Left cardiac atrium (tissue), 4 donors: Measurements from ENCODE around the gene CHRFAM7A. TPM values are rescaled to one million over a fixed set of nuclear protein-coding genes. Genes with fewer than 3 reads are reported as not detected.
"Not testable (repeated sequence)": the region's sequence is repeated elsewhere in the genome, so short reads cannot be mapped to it uniquely, and the experiment has no call there.

Source experiments
- ATAC-seq, 2 donors: fragments of 200-7000 bp; cut with Tn5 transposase; one replicate each; pipeline ENCODE4 v1.9.1; 2020; ENCODE audit warnings: mild to moderate bottlenecking in 2 of 2, moderate library complexity in 2 of 2
- DNase-seq: peaks from one replicate; pipeline ENCODE4 v3.0.0-alpha.2; 2020
- intact Hi-C, 2 donors: fragments of 100-400 bp; cut with DNase I; formaldehyde crosslinking; loops; one replicate each; pipeline versions ENCODE4 v1.14.1 to v1.15.1; 2022 to 2023
- long read RNA-seq: library from polyadenylated mRNA; unstranded; transcript quantifications from one replicate; pipeline ENCODE4 v2.0.0, GENCODE V29; 2021
- total RNA-seq, 2 donors: library from RNA; stranded (reverse); fragmentation: NEBNext Ultra II Directional; extraction: Animal tissue kit (Norgen Biotek cat#: 25700); gene quantifications; one replicate each; pipeline ENCODE4 v1.2.1, GENCODE V29; 2021
- donor health status: DM: no; HTN: yes; CAD: no.
- donor health status: DM: no; HTN: yes; CAD: no; lungs with severe emphysema.
- donor health status: DM: yes; HTN: yes; CAD: no.
- donor health status: Dilated cardiomyopathy.

CHRFAM7A gene
- 1 to 10 TPM; 1.8 to 2.8 TPM for total RNA-seq
- long read RNA-seq, full-length matches to known transcripts: 4 of 6 reads
- long read RNA-seq, partial matches to known transcripts: 0 of 6 reads
- long read RNA-seq, other reads (novel, unspliced or antisense): 2 of 6 reads

DNA sequence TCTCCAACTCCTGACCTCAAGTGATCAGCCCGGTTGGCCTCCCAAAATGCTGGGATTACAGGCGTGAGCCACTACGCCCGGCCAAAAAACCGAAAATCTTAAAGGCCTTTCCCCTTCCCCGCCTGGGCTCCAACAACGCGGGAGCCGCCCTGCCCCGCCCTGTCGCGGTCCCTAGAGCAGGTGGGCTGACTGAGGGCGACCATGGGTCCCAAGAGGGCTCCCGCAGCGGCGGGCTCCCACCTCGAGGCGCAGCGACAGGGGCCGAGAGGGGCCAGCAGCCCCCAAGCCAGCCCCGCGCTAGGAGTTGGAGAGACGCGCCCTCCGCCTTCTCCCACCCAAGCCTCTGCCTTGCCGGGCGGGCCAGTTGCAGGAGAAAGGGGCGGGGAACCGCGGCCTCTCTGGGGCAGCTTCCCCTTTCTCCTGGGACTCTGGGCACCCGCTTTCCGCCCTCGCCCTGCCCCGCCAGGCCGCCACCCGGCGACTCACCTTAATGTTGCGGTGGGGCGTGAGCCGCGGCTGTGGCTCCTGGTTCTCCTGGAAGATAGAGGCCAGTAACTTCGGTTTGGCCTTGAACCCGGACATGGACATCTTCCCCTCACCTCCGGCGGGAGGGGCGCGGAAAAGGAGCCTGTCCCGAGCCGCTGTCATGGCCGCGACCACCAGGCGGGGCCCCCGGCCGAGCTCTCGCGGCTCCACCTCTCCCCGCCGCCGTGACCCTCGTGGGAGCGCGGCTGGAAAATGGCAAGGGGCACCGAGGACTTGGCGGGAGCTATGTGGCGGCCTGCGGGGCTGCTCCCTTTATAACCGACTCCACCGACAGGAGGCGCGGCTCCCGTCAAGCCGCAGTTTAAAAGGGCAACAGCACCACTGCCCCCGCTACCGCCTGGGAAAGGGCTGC is at the start of gene CHRFAM7A:
TSS of gene CHRFAM7A (minus strand) at position 775 of the 898 bp plus-strand sequence. CDS start 10,189 bp downstream, outside the sequence.
- ATAC-seq: peak; percentile 77 to 84
- DNase-seq, intact Hi-C loops: not testable (repeated sequence)

DNA sequence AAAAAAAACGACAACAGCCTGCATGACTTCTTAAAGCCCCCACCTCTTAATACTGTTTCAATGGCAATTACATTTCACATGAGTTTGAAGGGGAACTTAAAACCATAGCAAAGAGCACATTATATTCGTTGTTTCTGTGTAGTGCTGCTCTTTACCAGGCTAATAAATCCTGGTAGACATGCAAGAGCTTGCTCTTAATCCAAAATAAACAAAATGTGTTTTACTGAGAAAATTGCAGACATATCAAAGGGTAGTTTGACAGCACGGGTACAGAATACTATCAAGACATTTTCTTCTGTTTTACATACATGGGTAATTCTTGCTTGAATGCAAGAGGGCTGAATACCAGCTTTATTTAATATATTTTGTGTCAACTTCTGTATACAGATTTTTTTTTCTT is 45.0 kb upstream of the CHRFAM7A start:
- intact Hi-C loops, ATAC-seq, DNase-seq: not testable (repeated sequence)

DNA sequence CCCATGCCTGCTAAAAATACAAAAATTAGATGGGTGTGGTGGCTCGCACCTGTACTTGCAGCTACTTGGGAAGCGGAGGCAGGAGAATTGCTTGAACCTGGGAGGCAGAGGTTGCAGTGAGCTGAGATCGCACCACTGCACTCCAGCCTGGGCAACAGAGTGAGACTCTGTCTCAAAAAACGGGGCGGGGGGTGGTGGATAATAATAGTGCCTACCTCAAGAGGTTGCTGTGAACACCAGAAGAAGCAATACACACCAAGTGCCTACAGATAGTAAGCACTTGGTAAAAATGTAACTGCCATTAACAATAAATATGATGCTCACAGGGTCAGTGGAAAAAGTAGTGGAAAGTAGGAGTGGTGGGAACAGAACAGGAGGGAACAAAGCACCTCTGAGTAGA is 42.5 kb upstream of the CHRFAM7A start:
- intact Hi-C loops, ATAC-seq, DNase-seq: not testable (repeated sequence)

DNA sequence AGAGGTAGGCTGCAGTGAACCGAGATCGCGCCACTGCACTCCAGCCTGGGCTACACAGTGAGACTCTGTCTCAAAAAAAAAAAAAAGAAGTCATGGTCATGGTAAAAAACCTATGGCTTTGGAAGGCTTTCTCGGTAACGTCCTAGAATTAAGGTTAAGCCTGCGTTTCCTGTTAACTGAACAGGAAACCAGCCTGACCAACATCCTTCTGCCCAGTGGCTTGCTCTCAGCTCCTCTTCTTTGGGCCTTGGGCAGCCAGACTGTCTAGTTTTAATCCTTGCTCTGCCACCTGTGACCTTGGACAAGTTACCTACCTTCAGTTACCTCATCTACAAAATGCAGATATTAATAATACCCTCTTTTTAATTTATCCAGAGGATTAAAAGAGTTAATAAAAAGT is 27.4 kb upstream of the CHRFAM7A start:
- DNase-seq, intact Hi-C loops, ATAC-seq: not testable (repeated sequence)

DNA sequence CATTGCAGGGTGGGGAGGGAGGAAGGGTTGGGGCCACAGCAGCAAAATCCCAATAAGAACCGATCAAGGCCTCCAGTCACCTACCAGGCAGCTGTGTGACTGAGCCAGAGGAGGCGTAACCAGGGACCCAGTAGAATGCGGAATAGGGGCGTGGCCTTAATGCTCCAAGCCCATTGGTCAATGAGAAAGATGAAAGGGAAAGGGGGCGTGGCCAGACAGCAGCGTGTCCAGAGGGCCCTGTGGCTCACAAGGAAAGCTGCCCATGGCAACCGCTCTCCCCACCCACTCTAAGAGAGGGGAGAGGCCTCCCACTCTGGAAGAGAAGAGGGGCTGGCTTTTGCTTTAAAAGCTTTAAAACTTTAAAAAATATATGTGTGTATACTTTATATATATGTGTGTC is 20.8 kb upstream of the CHRFAM7A start, which contains the start of gene GOLGA8R:
TSS of gene GOLGA8R (minus strand) at position 101 of the 400 bp plus-strand sequence. CDS start at position 3, 98 bp downstream.
- DNase-seq, ATAC-seq, intact Hi-C loops: not testable (repeated sequence)

DNA sequence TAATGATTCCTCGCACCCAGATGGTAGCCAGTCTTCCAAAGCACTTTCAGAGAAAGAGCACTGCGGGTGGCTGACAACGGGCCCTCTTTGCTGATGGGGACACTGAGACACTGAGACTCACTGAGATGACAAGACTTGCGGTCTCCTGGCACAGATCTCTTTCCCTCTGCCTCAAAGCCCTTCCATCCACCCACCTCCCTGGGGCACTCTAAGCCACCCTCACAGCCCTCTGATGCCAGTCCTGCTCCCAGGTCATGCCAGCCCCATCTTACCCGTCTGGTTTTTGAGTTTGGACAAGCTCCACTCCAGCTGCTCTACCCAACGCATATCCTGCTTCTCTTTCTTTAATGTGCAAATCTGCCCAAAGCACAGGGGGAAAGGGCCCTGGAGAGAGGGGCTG is 14.3 kb upstream of the CHRFAM7A start:
- DNase-seq, ATAC-seq, intact Hi-C loops: not testable (repeated sequence)

DNA sequence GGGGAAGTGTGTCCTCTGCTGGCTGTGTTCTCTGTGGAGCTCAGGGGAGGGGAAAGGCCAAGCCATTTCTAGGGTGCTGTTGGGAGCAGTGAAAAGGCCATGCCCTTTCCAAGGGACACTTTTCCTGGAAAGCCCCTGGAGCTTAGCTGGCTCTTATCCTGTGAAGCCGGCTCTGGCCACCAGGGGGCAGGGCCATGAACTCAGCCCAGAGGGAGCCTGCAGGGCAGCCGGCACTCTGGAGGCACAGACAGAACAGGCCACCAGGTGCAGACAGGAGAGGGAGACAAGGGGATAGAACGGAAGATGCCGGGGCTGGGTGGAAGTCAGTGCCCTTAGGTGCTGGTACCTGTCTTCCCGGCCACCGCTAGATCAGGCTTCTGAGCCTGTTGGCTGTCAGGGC is 5.6 kb upstream of the CHRFAM7A start:
- ATAC-seq, DNase-seq, intact Hi-C loops: not testable (repeated sequence)

DNA sequence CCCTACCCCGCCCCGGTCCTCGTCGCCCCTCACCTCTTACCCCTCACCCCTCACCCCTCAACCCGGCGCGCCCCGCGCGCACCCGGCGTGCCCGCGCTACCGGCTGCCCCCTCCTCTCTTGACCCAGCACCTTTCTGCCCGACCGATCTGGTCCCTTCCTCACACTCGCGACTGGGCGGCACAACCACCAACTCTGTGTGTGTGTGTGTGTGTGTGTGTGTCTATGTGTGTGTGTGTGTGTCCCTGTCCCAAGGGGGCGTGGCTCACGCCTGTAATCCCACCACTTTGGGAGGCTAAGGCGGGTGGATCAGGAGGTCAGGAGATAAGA is 288 bp upstream of the CHRFAM7A start:
- intact Hi-C loops, DNase-seq: not testable (repeated sequence)
- peak; percentile 27 to 59 for ATAC-seq

DNA sequence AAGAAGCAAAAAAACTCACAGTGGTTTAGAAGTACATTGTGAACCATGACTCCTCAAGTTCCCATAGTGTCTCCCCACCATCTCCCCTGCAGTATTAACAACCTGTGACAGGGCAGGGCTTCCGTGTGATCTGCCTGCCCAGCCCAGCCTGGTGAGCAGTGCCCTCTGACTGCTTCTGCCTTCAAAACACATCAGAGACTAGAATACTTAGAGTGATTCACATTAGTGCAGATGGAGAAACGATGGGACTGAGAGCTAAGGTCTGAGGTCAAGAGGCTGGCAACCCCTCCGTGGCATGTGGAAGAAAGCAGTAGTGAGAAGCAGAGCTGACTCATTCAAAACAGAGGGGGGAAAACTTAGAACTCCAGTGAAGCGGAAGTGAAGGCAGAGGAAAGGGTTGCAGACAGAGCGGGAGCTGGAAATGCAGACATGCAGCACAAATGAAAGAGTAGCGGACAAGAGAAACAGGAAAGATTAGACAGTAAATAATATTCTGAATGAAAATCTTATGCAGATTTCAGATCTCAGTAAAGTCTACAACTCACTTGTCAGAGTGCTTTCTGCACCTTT is 6.9 kb downstream of the CHRFAM7A start:
- ATAC-seq: peak in 1 of 2 donors; percentile 58
- DNase-seq, intact Hi-C loops: not testable (repeated sequence)

DNA sequence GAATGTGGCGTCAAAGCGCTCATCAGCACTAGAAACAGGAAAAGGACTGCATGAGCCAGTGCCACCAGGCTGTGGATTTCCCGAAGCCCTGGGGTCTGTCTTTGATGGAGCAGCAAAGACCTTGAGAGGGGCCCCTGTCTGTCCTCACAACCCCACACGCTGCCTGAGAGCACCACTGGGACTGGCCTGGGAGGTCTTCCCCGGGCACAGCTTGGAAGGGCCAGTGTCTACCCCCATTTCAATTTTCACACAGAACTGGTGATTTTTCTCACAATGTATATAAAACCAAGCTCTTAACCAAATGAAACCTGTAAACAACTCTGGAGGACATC is 16.3 kb downstream of the CHRFAM7A start:
- ATAC-seq, intact Hi-C loops, DNase-seq: not testable (repeated sequence)

DNA sequence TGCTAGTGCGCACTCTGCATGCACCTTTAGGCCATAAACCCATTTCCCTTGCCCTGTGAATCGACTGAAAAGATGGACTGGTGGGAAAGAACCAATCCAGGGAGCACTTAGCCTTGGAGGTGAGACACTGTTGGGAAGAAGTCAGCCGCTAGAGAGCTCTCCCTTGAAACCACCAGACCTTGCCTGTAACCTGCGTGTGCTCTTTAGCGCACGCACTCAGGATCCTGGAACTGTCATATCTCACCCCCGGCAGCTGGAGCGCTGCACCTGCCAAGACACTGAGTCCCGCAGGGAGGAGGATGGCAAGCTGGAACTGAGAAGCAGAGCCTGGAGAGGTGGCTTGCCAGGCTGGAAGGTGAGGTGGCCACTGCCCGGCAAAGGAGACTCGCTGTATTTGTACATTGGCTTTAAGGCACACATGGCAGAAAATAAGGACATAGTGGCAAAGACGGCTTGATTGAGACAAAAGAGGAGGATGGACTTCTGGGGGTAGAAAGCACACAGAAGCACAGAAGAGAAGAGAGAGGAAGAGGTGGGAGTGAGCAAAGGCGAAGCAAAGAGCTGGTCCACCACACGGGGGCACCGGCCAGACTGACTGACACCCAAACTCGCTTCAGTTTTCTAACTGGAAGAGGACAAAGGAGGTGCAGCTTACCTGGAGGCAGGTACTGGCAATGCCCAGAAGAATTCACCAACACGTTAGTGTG is 16.8 kb downstream of the CHRFAM7A start:
- intact Hi-C loops, ATAC-seq, DNase-seq: not testable (repeated sequence)

DNA sequence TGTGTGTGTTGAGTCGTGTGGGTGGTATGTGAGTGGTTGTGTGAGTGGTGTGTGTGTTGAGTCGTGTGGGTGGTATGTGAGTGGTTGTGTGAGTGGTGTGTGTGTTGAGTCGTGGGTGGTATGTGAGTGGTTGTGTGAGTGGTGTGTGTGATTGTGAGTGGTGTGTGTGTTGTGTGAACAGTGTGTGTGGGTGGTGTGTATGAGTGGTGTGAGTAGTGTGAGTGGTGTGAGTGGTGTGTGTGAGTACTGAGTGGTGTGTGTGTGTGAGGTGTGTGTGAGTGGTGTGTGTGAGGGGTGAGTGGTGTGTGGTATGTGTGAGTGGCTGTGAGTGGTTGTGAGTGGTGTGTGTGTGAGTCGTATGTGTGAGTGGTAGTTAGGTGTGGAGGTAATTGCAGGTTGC is 17.5 kb downstream of the CHRFAM7A start:
- peak in 1 of 2 donors; percentile 44 for ATAC-seq
- DNase-seq, intact Hi-C loops: not testable (repeated sequence)

DNA sequence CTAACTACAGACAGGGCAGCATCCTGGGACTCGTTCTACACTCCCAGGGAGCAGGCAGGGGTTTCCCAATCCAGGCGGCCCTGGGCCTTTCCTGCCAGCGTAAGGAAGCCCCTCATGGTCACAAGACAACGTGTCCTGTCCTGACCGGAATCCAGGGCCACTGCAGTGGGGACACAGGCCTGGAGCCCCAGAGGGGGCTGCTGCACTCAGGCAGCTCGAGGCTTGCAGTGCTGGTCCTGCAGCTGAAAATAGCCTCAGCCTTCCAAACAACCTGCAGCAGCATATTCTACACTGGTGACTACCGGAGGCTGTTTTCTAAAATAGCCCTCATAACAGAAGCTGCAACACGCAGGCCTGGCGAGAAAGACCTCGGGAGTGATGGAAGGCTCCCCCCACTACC is 18.5 kb downstream of the CHRFAM7A start:
- DNase-seq, ATAC-seq, intact Hi-C loops: not testable (repeated sequence)

DNA sequence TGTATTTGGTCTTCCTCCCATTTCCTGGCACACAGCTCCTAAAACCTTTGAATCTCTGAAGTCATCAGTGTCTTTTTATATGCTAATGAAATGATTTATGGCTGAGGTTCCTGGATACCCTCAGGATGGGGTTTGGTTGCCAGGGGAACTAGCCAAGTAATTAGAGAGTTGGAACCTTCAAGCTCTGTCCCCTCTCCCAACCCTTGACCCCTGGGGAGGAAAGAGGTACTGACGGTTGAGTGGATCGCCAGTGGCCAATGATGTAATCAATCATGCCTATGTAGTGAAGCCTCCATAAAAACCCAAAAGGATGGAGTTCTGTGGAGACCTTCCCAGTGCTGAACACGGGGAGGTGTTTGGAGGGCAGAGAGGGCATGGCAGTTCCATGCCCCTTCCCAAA is 25.1 kb downstream of the CHRFAM7A start:
- ATAC-seq, DNase-seq, intact Hi-C loops: not testable (repeated sequence)

DNA sequence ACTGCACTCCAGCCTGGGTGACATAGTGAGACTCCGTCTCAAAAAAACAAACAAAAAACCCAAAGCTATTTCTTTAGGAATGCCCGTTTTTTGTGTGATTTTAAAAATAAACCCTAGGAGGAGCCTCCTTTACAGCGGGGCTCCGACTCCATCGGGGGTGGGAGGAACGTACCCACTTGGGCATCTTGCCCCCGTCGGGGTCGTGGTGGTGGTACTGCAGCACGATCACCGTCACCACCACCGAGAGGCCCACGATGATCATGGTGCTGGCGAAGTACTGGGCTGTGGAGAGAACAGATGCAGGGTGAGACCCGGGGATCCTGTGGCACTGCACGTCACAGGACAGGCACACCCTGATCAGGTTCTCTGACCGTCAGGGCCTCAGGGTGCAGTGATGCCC is 26.1 kb downstream of the CHRFAM7A start:
- DNase-seq, ATAC-seq, intact Hi-C loops: not testable (repeated sequence)

DNA sequence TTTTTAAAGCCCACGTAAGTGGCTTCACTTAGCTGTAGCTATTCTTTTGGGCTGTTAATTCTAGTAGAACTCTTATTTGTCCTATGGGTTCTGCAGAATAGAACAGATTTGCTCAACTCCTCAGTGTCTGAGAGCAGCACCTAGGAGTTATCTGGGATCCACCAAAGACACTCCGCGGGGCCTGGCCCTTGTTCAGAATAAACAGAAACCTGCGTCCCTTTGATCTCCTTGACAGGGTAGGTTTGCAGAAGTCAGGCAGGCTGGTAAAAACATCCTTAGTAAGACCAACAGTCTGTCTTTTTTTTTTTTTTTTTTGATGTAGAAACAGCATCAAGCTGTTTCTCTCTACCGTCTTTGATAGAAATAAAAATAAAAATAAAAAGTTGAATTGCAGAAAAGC is 31.9 kb downstream of the CHRFAM7A start:
- peak in 1 of 2 donors; percentile 56 for ATAC-seq
- DNase-seq, intact Hi-C loops: not testable (repeated sequence)

DNA sequence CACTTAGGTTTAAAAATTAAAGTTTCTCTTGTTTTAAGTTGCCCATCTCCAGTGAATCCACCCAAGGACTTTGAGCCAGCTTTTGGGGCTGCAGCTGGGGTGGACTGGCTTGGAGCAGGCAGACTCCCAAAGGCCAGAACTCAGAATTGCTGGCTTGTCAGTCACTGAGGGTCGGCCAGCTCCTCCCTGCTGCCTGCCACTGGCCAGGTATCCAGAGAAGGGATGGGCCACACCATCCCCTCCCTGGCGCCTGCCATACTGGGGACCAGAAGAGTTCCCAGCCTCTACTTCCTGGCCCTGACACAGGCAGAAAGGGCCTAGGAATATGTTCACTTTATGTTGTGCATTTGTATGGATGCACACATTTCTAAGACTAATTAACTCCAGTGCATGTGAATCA is 32.4 kb downstream of the CHRFAM7A start:
- DNase-seq, intact Hi-C loops, ATAC-seq: not testable (repeated sequence)

DNA sequence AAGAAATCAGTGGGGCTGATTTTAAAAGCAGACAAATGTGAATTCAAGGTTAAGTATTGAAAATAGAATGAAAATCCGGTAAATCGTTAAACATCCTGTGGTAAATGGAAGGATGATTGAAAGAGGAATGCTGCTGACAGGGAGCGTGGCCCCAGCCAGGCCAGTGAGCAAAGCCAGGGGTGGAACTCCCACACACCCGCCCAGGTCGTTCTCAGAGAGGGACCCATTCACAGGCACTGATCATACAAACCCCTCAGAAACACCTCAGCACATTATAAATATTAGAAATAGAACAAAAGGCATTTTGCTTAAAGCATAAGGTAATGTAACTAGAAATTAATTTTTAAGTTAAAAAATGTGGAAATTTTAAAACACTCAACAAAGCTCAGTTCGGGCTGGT is 38.3 kb downstream of the CHRFAM7A start:
- DNase-seq, intact Hi-C loops, ATAC-seq: not testable (repeated sequence)

DNA sequence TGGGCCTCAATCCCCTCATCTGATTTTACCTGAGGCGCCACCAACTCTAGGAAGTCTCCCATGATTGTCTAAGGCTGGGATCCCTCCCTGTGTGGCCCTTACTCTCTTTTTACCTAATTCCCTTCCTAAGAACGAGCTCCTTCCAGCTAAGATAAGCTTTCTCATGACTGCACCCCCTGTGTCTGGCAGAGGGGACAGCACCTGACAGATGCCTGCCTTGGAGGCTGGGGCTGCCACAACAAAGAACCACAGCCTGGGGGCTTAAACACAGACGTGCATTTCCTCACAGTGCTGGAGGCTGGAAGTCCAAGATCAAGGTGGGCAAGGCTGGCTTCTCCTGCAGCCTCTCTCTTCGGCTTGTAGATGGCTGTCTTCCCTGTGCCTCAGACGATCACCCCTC is 43.5 kb downstream of the CHRFAM7A start:
- intact Hi-C loops, DNase-seq, ATAC-seq: not testable (repeated sequence)
